HepG2 (cell line): ENCODE results near the gene INHA. TPM values are rescaled to one million over a fixed set of nuclear protein-coding genes. Genes with fewer than 3 reads are reported as not detected.

ENCODE experiments used
- BATF2 ChIP-seq: sonication (generic); formaldehyde crosslinking; IDR thresholded peaks from 2 replicates; pipeline ENCODE4 v1.8.0; 2022; ENCODE audit warnings: mild to moderate bottlenecking, missing genetic modification reagents, moderate library complexity
- CEBPZ ChIP-seq: IDR thresholded peaks from 2 replicates; pipeline ENCODE4 v1.6.1; 2012; ENCODE audit warnings: low read length, improper control_type of control experiment
- CSRNP2 ChIP-seq: sonication (generic); formaldehyde crosslinking; conservative IDR thresholded peaks from 2 replicates; pipeline ENCODE4 v1.8.0; 2022; ENCODE audit warnings: low read depth, missing genetic modification reagents
- FOXJ3 ChIP-seq: sonication (generic); formaldehyde crosslinking; IDR thresholded peaks from 2 replicates; pipeline ENCODE4 v1.4.0; 2020; ENCODE audit warnings: missing genetic modification reagents, mild to moderate bottlenecking, borderline replicate concordance
- HIVEP1 ChIP-seq: sonication (generic); formaldehyde crosslinking; IDR thresholded peaks from 2 replicates; pipeline ENCODE4 v1.4.0; 2020; ENCODE audit warnings: mild to moderate bottlenecking, missing genetic modification reagents
- HMG20A ChIP-seq: IDR thresholded peaks from 2 replicates; pipeline ENCODE4 v1.6.1; 2016; ENCODE audit warnings: borderline replicate concordance
- MTF2 ChIP-seq: sonication (generic); formaldehyde crosslinking; IDR thresholded peaks from 2 replicates; pipeline ENCODE4 v1.5.0; 2020; ENCODE audit warnings: missing genetic modification reagents, borderline replicate concordance
- PCBP1 ChIP-seq: fragments of 200-400 bp; formaldehyde crosslinking; IDR thresholded peaks from 2 replicates; pipeline ENCODE4 v1.6.1; 2017; ENCODE audit warnings: mild to moderate bottlenecking, low read depth, low read length, borderline replicate concordance
- SMARCE1 ChIP-seq: fragments of 450-650 bp; IDR thresholded peaks from 2 replicates; pipeline ENCODE4 v1.6.1; 2017; ENCODE audit warnings: borderline replicate concordance
- SP140L ChIP-seq: sonication (generic); formaldehyde crosslinking; IDR thresholded peaks from 2 replicates; pipeline ENCODE4 v1.4.0; 2020; ENCODE audit warnings: missing genetic modification reagents, borderline replicate concordance
- TERF1 ChIP-seq: sonication (generic); formaldehyde crosslinking; IDR thresholded peaks from 2 replicates; pipeline ENCODE4 v1.8.0; 2022; ENCODE audit warnings: mild to moderate bottlenecking, missing genetic modification reagents, moderate library complexity
- WIZ ChIP-seq: sonication (generic); formaldehyde crosslinking; IDR thresholded peaks from 2 replicates; pipeline ENCODE4 v1.5.1; 2020; ENCODE audit warnings: mild to moderate bottlenecking, missing genetic modification reagents
- ZNF281 ChIP-seq: sonication (generic); formaldehyde crosslinking; IDR thresholded peaks from 2 replicates; pipeline ENCODE4 v1.4.0; 2020; ENCODE audit warnings: missing genetic modification reagents, borderline replicate concordance
- ZNF546 ChIP-seq: sonication (generic); formaldehyde crosslinking; conservative IDR thresholded peaks from 2 replicates; pipeline ENCODE4 v1.8.1; 2023; ENCODE audit warnings: mild to moderate bottlenecking, missing genetic modification reagents
- ZNF564 ChIP-seq: sonication (generic); formaldehyde crosslinking; IDR thresholded peaks from 2 replicates; pipeline ENCODE4 v1.8.1; 2023; ENCODE audit warnings: mild to moderate bottlenecking, missing genetic modification reagents
- ZNF615 ChIP-seq: sonication (generic); formaldehyde crosslinking; IDR thresholded peaks from 2 replicates; pipeline ENCODE4 v1.5.0; 2020; ENCODE audit warnings: mild to moderate bottlenecking, missing genetic modification reagents, borderline replicate concordance
- ZNF672 ChIP-seq: sonication (generic); formaldehyde crosslinking; IDR thresholded peaks from 2 replicates; pipeline ENCODE4 v1.8.1; 2022; ENCODE audit warnings: missing genetic modification reagents
- ZNF703 ChIP-seq: sonication (generic); formaldehyde crosslinking; IDR thresholded peaks from 2 replicates; pipeline ENCODE4 v1.5.1; 2020; ENCODE audit warnings: missing genetic modification reagents, mild to moderate bottlenecking, moderate library complexity, borderline replicate concordance
- ZNF816 ChIP-seq: sonication (generic); formaldehyde crosslinking; IDR thresholded peaks from 2 replicates; pipeline ENCODE4 v1.8.0; 2022; ENCODE audit warnings: missing genetic modification reagents, mild to moderate bottlenecking, borderline replicate concordance
- polyA plus RNA-seq, 8 experiments: library from polyadenylated mRNA; depleted of rRNA in 3 of 8; stranded (reverse) in 7 of 8; unstranded in 1 of 8; fragments of >200 nt; fragmentation: Illumina TruSeq in 4 of 8; extraction: Trizol in 4 of 8; gene quantifications; 2 replicates each; pipeline versions ENCODE4 v1.2.1 to v1.2.3, GENCODE V29; 2011 to 2016; ENCODE audit warnings: low read depth in 4 of 8, missing spikeins in 1 of 8, mixed read lengths in 1 of 8; ENCODE audit not compliant: insufficient read depth in 1 of 8
- total RNA-seq, 5 experiments: library from RNA; depleted of rRNA; stranded (reverse); fragments of >200 nt; fragmentation: Illumina TruSeq; extraction: Trizol; gene quantifications; 2 replicates each; pipeline ENCODE4 v1.2.3, GENCODE V29; 2016; ENCODE audit warnings: low read depth in 1 of 5

The INHA gene
- total and polyA plus RNA-seq, 2 of the 13 experiments (the other 11 are each of a cell fraction or from before 2014, with no cell fraction given), result 4.1 to 15.2 TPM

GRCh38 chr2:219576505-219577388 is 4.6 kb downstream of the INHA start (continued):
- peak; percentile 100 for TF ChIP-seq ZNF281 (CRISPR knock-in tag)
- TF ChIP-seq MTF2 (CRISPR knock-in tag), result no peak
- peak; percentile 90; the same call in 1 of the 2 replicates for TF ChIP-seq TERF1
- no peak for TF ChIP-seq SP140L
- TF ChIP-seq SMARCE1, result no peak
- peak; percentile 96 for TF ChIP-seq ZNF546 (CRISPR knock-in tag)
- peak; percentile 91 for TF ChIP-seq ZNF564 (CRISPR knock-in tag)
- TF ChIP-seq ZNF703 (CRISPR knock-in tag), result peak; percentile 82; the same call in 1 of the 2 replicates
- no peak for TF ChIP-seq CSRNP2 (CRISPR knock-in tag)
- no peak for TF ChIP-seq PCBP1
- peak; percentile 52; the same call in 1 of the 2 replicates for TF ChIP-seq ZNF615 (CRISPR knock-in tag)
- TF ChIP-seq BATF2 (CRISPR knock-in tag), result no peak
- no peak for TF ChIP-seq WIZ (CRISPR knock-in tag)
- TF ChIP-seq HIVEP1, result peak; percentile 95
- peak; percentile 91 for TF ChIP-seq FOXJ3 (CRISPR knock-in tag)
- TF ChIP-seq HMG20A, result peak; percentile 89; the same call in 1 of the 2 replicates
- TF ChIP-seq ZNF816 (CRISPR knock-in tag), result peak; percentile 96
- no peak for TF ChIP-seq CEBPZ
- no peak; the same call in 1 of the 2 replicates for TF ChIP-seq ZNF672
